Right lobe of liver (tissue), 4 donors: Measurements from ENCODE around the gene ARHGAP12.

Experiments used
- CTCF ChIP-seq, 4 donors: fragments of 200-600 bp in 3 of 4; fragments of 450-650 bp in 1 of 4; IDR thresholded peaks; one replicate each; pipeline versions ENCODE4 v1.5.1 to v1.8.0; 2016 to 2022; ENCODE audit warnings: antibody characterized with exemption in 4 of 4, mild to moderate bottlenecking in 2 of 4
- POLR2A ChIP-seq: fragments of 450-650 bp; IDR thresholded peaks from one replicate; pipeline ENCODE4 v1.6.1; 2017; ENCODE audit warnings: antibody characterized with exemption, mild to moderate bottlenecking
- donor health status: DM: no; HTN: no; CAD: no.
- donor health status: DM: no; HTN: no; CAD: no.
- donor health status: DM: no; HTN: yes; CAD: no.

GRCh38 chr10:31803606-31804351, 124.9 kb downstream of the ARHGAP12 start:
- no peak for TF ChIP-seq CTCF (IDR thresholded peaks at IDR 0.05)
- no peak for TF ChIP-seq POLR2A
